ENCODE results near the gene TMPRSS4. TPM values are rescaled to one million over a fixed set of nuclear protein-coding genes. Genes with fewer than 3 reads are reported as not detected.

TMPRSS4 gene
- total RNA-seq, 1 donor from 2014 or later = not detected

DNA sequence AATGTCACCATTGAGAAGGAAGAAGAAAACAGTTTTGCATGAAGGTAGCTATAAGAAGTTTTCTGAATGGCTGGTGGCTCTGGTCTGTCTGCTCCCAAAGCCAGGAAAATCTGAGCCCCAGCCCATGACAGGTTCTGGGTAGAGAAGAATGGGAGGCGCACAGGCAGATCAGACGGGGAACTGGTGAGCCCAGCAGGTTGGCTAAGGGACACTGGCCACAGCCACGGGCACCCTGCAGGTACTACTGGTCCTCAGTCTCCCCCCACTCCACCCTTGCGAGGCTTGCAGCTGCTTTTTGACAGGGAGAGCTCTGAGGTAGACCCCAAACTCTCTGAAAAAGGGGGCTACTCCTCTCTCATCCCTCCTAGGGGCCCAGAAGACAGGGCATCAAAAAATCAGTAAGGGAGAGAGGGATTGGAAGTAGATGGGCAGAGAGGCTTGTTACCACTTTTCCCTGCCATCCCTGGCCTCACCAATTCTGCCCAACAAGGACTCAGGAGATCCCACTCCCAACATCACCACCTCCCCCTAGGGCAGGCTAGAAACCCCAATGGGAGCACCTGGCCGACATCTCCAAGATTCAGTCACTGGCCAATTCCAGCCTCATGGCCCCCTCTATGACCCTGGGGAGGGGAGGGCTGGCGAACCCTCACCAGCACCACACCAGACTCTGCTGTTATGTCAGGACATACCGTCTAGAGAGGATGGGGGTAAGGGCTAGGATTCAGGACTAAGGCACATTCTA, 58.3 kb downstream of the TMPRSS4 start:
- no peak for DNase-seq

GRCh38 chr11:118135796-118136165, 58.9 kb downstream of the TMPRSS4 start:
- H3K27ac Mint-ChIP-seq (ENCODE audit: unreplicated experiment) = no peak overlapping the region
- no peaks in the 10 kb centered on the region for H3K27me3 Mint-ChIP-seq (ENCODE audit: unreplicated experiment)
- TF ChIP-seq, protein P1, sequence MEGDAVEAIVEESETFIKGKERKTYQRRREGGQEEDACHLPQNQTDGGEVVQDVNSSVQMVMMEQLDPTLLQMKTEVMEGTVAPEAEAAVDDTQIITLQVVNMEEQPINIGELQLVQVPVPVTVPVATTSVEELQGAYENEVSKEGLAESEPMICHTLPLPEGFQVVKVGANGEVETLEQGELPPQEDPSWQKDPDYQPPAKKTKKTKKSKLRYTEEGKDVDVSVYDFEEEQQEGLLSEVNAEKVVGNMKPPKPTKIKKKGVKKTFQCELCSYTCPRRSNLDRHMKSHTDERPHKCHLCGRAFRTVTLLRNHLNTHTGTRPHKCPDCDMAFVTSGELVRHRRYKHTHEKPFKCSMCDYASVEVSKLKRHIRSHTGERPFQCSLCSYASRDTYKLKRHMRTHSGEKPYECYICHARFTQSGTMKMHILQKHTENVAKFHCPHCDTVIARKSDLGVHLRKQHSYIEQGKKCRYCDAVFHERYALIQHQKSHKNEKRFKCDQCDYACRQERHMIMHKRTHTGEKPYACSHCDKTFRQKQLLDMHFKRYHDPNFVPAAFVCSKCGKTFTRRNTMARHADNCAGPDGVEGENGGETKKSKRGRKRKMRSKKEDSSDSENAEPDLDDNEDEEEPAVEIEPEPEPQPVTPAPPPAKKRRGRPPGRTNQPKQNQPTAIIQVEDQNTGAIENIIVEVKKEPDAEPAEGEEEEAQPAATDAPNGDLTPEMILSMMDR (IDR thresholded peaks at IDR 0.05; ENCODE audit: partially characterized antibody, unreplicated experiment) = no peak
- no peak overlapping the region for H3K4me3 Mint-ChIP-seq (ENCODE audit: unreplicated experiment)
- no peaks in the 10 kb centered on the region for H3K36me3 Mint-ChIP-seq (ENCODE audit: unreplicated experiment)
- H3K4me1 Mint-ChIP-seq (ENCODE audit: low read depth, unreplicated experiment) = peaks cover 10% of the 10 kb centered on the region
- no peak for DNase-seq
- H3K9me3 Mint-ChIP-seq (ENCODE audit: unreplicated experiment) = peaks cover 4% of the 10 kb centered on the region

More for the DNA sequence above, 58.3 kb downstream of the TMPRSS4 start:
- H3K4me3 Mint-ChIP-seq (ENCODE audit: unreplicated experiment) = no peak overlapping the region
- H3K9me3 Mint-ChIP-seq (ENCODE audit: unreplicated experiment) = peaks cover 4% of the 10 kb centered on the region
- TF ChIP-seq, protein P1 (IDR thresholded peaks at IDR 0.05; ENCODE audit: partially characterized antibody, unreplicated experiment) = no peak
- H3K27me3 Mint-ChIP-seq (ENCODE audit: unreplicated experiment) = no peaks in the 10 kb centered on the region
- no peak overlapping the region for H3K27ac Mint-ChIP-seq (ENCODE audit: unreplicated experiment)
- no peaks in the 10 kb centered on the region for H3K36me3 Mint-ChIP-seq (ENCODE audit: unreplicated experiment)
- peaks cover 10% of the 10 kb centered on the region for H3K4me1 Mint-ChIP-seq (ENCODE audit: low read depth, unreplicated experiment)

DNA sequence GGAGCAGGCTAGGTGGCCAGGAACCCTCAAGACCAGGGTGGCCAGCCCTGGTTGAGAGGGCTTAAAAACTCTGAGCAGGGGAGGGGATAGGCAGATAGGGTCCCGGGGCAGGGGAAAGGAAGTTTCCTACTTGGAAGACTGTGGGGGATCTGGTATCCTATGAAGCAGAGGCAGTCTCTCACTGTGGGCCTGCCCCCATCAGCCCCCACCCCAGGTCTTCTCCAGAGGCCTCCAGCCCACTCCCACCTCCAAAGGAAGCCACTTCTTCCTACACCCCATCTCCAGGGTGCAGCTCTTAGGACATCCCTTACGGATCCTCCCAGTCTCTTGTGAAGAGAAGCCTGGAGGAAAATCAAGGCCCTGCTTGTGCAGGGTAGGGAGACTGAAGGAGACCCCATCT, 59.5 kb downstream of the TMPRSS4 start:
- Mint-ChIP-seq H3K27ac (ENCODE audit: unreplicated experiment) (no peak overlapping the region), H3K36me3 (ENCODE audit: unreplicated experiment) (no peaks in the 10 kb centered on the region), H3K4me1 (ENCODE audit: low read depth, unreplicated experiment) (peaks cover 7% of the 10 kb centered on the region), H3K4me3 (ENCODE audit: unreplicated experiment) (no peak overlapping the region), H3K27me3 (ENCODE audit: unreplicated experiment) (no peaks in the 10 kb centered on the region), H3K9me3 (ENCODE audit: unreplicated experiment) (peaks cover 4% of the 10 kb centered on the region)
- TF ChIP-seq, protein P1 (IDR thresholded peaks at IDR 0.05; ENCODE audit: partially characterized antibody, unreplicated experiment) = no peak
- no peak for DNase-seq

DNA sequence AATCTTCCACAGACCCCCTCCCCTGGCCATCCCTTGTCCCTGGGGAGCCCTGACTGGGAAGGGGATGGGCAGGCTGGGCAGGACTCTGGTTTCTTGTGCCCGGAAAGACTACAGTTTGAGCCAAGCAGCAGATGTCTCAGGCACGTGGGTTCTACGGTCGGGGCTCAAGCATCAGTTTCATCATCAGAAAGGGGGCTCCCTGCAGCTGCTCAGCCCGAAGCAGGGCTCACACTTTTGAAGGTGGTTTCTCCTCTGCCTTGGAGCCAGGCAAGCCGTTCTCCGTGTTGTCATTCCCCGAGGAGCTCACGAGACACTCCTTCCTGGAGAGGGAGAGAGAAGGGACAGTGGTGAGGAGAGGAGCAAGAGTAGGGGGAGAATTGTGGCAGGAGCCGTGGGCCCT, 59.9 kb downstream of the TMPRSS4 start:
- TF ChIP-seq, protein P1 (IDR thresholded peaks at IDR 0.05; ENCODE audit: partially characterized antibody, unreplicated experiment) = no peak
- H3K27me3 Mint-ChIP-seq (ENCODE audit: unreplicated experiment) = no peaks in the 10 kb centered on the region
- H3K27ac Mint-ChIP-seq (ENCODE audit: unreplicated experiment) = no peak overlapping the region
- no peak overlapping the region for H3K4me3 Mint-ChIP-seq (ENCODE audit: unreplicated experiment)
- peaks cover 8% of the 10 kb centered on the region for H3K4me1 Mint-ChIP-seq (ENCODE audit: low read depth, unreplicated experiment)
- DNase-seq = no peak
- peaks cover 4% of the 10 kb centered on the region for H3K9me3 Mint-ChIP-seq (ENCODE audit: unreplicated experiment)
- H3K36me3 Mint-ChIP-seq (ENCODE audit: unreplicated experiment) = no peaks in the 10 kb centered on the region

DNA sequence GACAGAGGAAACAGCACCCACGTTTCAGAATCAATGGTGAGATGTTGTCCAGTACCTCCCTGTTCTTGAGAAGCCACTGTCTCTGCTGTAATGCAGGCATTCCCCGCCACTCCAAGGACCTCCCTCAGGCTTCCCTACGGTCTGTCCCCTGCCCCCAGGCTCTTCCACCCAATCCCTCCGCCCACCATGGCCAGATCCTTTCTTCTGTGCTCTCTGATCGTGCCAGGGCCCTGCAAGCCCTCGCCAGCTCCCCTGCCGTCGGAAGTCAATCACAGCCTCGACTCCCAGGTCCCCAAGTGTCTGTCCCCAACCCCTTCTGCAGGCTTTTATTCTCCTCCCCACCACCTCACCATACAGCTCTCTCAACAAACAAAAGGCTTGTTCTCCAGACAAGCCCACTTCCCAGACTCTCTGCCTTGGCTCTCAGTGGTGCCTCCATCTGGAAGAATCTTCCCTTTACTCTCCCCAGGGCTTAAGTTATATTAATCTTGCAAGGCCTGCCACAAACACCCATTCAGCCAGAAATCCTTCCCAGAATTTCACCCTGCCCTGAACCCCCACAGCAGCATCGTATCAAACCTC, 62.1 kb downstream of the TMPRSS4 start:
- no peak for DNase-seq
- H3K27ac Mint-ChIP-seq (ENCODE audit: unreplicated experiment) = no peak overlapping the region
- TF ChIP-seq, protein P1 (IDR thresholded peaks at IDR 0.05; ENCODE audit: partially characterized antibody, unreplicated experiment) = no peak
- peaks cover 4% of the 10 kb centered on the region for H3K9me3 Mint-ChIP-seq (ENCODE audit: unreplicated experiment)
- no peaks in the 10 kb centered on the region for H3K36me3 Mint-ChIP-seq (ENCODE audit: unreplicated experiment)
- H3K4me3 Mint-ChIP-seq (ENCODE audit: unreplicated experiment) = peak overlapping the region; percentile 30
- peaks cover 7% of the 10 kb centered on the region for H3K27me3 Mint-ChIP-seq (ENCODE audit: unreplicated experiment)
- peaks cover 23% of the 10 kb centered on the region for H3K4me1 Mint-ChIP-seq (ENCODE audit: low read depth, unreplicated experiment)
